ENCODE measurements around the gene OR8D4.

- TF ChIP-seq, protein P1, sequence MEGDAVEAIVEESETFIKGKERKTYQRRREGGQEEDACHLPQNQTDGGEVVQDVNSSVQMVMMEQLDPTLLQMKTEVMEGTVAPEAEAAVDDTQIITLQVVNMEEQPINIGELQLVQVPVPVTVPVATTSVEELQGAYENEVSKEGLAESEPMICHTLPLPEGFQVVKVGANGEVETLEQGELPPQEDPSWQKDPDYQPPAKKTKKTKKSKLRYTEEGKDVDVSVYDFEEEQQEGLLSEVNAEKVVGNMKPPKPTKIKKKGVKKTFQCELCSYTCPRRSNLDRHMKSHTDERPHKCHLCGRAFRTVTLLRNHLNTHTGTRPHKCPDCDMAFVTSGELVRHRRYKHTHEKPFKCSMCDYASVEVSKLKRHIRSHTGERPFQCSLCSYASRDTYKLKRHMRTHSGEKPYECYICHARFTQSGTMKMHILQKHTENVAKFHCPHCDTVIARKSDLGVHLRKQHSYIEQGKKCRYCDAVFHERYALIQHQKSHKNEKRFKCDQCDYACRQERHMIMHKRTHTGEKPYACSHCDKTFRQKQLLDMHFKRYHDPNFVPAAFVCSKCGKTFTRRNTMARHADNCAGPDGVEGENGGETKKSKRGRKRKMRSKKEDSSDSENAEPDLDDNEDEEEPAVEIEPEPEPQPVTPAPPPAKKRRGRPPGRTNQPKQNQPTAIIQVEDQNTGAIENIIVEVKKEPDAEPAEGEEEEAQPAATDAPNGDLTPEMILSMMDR (IDR thresholded peaks at IDR 0.05) = no peak
- TF ChIP-seq POLR2AphosphoS5 (IDR thresholded peaks at IDR 0.05) (no peak), POLR2A (IDR thresholded peaks at IDR 0.05) (no peak)
These were observed 48.9 kb upstream of the OR8D4 start for GRCh38 chr11:123853038-123853437.

Data from suprapubic skin (tissue), 4 donors.